Stimulated activated naive CD4-positive, alpha-beta T cell (primary cell): Measurements from ENCODE around the gene SH2D1B.

ENCODE experiments used
- DNase-seq, 6 experiments: peaks; one replicate each; lab custom pipeline; 2025; lab: John Stamatoyannopoulos, UW

SH2D1B gene

GRCh38 chr1:162398999-162399580 is 12.8 kb downstream of the SH2D1B start:
- DNase-seq = no peak

- DNase-seq = no peak
Measured at GRCh38 chr1:162397943-162398560, 13.9 kb downstream of the SH2D1B start.

GRCh38 chr1:162397039-162397448 is 14.9 kb downstream of the SH2D1B start:
- no peak for DNase-seq

GRCh38 chr1:162396201-162396906 is 15.6 kb downstream of the SH2D1B start:
- no peak for DNase-seq

- no peak for DNase-seq
Measured at GRCh38 chr1:162391790-162392563, 20.0 kb downstream of the SH2D1B start.

GRCh38 chr1:162390396-162391185 is 21.3 kb downstream of the SH2D1B start:
- no peak for DNase-seq

- no peak for DNase-seq
Measured at GRCh38 chr1:162389971-162390370, 22.0 kb downstream of the SH2D1B start.

- no peak for DNase-seq
Measured at GRCh38 chr1:162389021-162389818, 22.7 kb downstream of the SH2D1B start.

GRCh38 chr1:162388615-162389014 is 23.3 kb downstream of the SH2D1B start:
- no peak for DNase-seq

- DNase-seq = no peak
Measured at GRCh38 chr1:162388083-162388594, 23.8 kb downstream of the SH2D1B start.

- no peak for DNase-seq
Measured at GRCh38 chr1:162387226-162388082, 24.5 kb downstream of the SH2D1B start.

- no peak for DNase-seq
Measured at GRCh38 chr1:162386292-162387225, 25.4 kb downstream of the SH2D1B start.

- no peak for DNase-seq
Measured at GRCh38 chr1:162385702-162386101, 26.2 kb downstream of the SH2D1B start.

- DNase-seq = no peak
Measured at GRCh38 chr1:162385280-162385623, 26.7 kb downstream of the SH2D1B start.

GRCh38 chr1:162384601-162385279 is 27.2 kb downstream of the SH2D1B start:
- no peak for DNase-seq

- DNase-seq = no peak
Measured at GRCh38 chr1:162384116-162384515, 27.8 kb downstream of the SH2D1B start.

GRCh38 chr1:162383516-162383915 is 28.4 kb downstream of the SH2D1B start:
- no peak for DNase-seq

- no peak for DNase-seq
Measured at GRCh38 chr1:162383091-162383490, 28.8 kb downstream of the SH2D1B start.
